Gastroesophageal sphincter (tissue), 4 donors: ENCODE data around the gene CCNI2. TPM values are rescaled to one million over a fixed set of nuclear protein-coding genes. Genes with fewer than 3 reads are reported as not detected.

Source experiments
- ATAC-seq: fragments of 150-250 bp; one replicate; pipeline ENCODE4 v1.9.1; 2016; ENCODE audit warnings: mild to moderate bottlenecking, moderate library complexity
- H3K27ac ChIP-seq, 4 donors: fragments of 200-600 bp; sonication (generic) in 3 of 4; 1 replicate in 3 of 4; 2 replicates in 1 of 4; pipeline ENCODE4 v1.5.1; 2016 to 2019
- H3K27me3 ChIP-seq: fragments of 200-600 bp; sonication (generic); one replicate; pipeline ENCODE4 v1.5.1; 2019
- H3K36me3 ChIP-seq, 2 donors: fragments of 200-600 bp; sonication (generic); one replicate each; pipeline ENCODE4 v1.5.1; 2019; ENCODE audit warnings: control low read depth in 1 of 2
- H3K4me1 ChIP-seq, 3 donors: fragments of 200-600 bp; sonication (generic); 1 replicate in 2 of 3; 2 replicates in 1 of 3; pipeline ENCODE4 v1.5.1; 2016 to 2019; ENCODE audit warnings: control low read depth in 2 of 3
- H3K4me3 ChIP-seq, 2 donors: fragments of 200-600 bp; sonication (generic); one replicate each; pipeline ENCODE4 v1.5.1; 2019; ENCODE audit warnings: mild to moderate bottlenecking in 1 of 2, moderate library complexity in 1 of 2
- H3K9me3 ChIP-seq, 3 donors: fragments of 200-600 bp; sonication (generic); one replicate each; pipeline ENCODE4 v1.5.1; 2017 to 2019; ENCODE audit warnings: control low read depth in 2 of 3
- EP300 ChIP-seq: sonication (generic); formaldehyde crosslinking; IDR thresholded peaks from one replicate; pipeline ENCODE4 v1.6.1; 2017; ENCODE audit warnings: antibody characterized with exemption, mild to moderate bottlenecking
- POLR2A ChIP-seq, 2 donors: fragments of 450-650 bp; IDR thresholded peaks; one replicate each; pipeline ENCODE4 v1.6.1; 2017; ENCODE audit warnings: antibody characterized with exemption in 2 of 2, mild to moderate bottlenecking in 2 of 2, moderate library complexity in 1 of 2
- POLR2AphosphoS5 ChIP-seq: sonication (generic); formaldehyde crosslinking; IDR thresholded peaks from one replicate; pipeline ENCODE4 v1.6.1; 2017; ENCODE audit warnings: antibody characterized with exemption
- WGBS, 2 donors: methylation state at CpG; one replicate each; pipeline ENCODE4 v1.1.5; 2018; ENCODE audit warnings: low coverage in 1 of 2; 5-methylcytosine and 5-hydroxymethylcytosine counted together
- total RNA-seq, 4 donors: library from RNA; depleted of rRNA; stranded (reverse); fragments of >200 nt; gene quantifications; one replicate each; pipeline ENCODE4 v1.1.0, GENCODE V29; 2016
- TF ChIP-seq, protein P1 (sequence below), 4 experiments: fragments of 200-600 bp in 2 of 4; fragments of 450-650 bp in 2 of 4; sonication (generic) in 1 of 4; IDR thresholded peaks; one replicate each; pipeline ENCODE4 v1.5.1; 2017 to 2019; ENCODE audit warnings: antibody characterized with exemption in 4 of 4, mild to moderate bottlenecking in 2 of 4, moderate library complexity in 2 of 4

Gene CCNI2
- total RNA-seq, 4 donors from 2014 or later, result not detected

DNA sequence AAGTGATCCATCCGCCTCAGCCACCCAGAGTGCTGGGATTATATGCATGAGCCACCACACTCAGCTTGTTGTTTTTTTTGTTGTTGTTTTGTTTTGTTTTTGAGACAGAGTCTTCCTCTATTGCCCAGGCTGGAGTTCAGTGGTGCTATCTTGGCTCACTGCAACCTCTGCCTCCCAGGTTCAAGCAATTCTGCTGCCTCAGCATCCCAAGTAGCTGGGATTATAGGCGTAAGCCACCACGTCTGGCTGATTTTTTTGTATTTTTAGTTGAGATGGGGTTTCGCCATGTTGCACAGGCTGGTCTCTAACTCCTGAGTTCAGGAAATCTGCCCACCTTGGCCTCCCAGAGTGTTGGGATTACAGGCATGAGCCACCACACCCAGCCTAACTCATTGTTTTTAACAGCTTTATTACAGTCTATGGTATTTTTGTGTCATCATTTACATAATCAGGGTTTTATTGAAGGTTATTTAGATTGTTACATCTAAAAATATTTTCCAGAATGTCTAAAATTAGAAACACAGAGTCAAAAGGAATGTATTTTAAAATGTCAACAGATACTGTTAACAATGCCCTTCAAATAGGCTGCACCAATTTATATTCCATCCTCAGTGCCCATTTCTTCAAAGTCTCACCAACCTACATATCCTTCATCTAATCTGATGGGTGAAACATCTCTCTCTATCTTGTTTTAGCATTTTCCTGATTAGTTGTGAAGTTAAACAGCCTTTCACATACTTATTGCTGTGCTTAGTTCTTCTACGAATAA, 28.5 kb upstream of the CCNI2 start:
- Histone ChIP-seq H3K36me3 (peaks cover 0 to 17% of the 10 kb centered on the region in 2 donors), H3K9me3 (no peaks in the 10 kb centered on the region), H3K4me1 (peaks cover 0 to 9% (median 0%) of the 10 kb centered on the region in 3 donors), H3K4me3 (no peak overlapping the region), H3K27me3 (no peaks in the 10 kb centered on the region), H3K27ac (no peak overlapping the region)
- 74 to 90% methylated on average over 3 to 5 of the region's 5 CpGs for WGBS, 2 donors
- no peak for TF ChIP-seq POLR2A (IDR thresholded peaks at IDR 0.05)
- no peak for TF ChIP-seq EP300
- TF ChIP-seq, protein P1, sequence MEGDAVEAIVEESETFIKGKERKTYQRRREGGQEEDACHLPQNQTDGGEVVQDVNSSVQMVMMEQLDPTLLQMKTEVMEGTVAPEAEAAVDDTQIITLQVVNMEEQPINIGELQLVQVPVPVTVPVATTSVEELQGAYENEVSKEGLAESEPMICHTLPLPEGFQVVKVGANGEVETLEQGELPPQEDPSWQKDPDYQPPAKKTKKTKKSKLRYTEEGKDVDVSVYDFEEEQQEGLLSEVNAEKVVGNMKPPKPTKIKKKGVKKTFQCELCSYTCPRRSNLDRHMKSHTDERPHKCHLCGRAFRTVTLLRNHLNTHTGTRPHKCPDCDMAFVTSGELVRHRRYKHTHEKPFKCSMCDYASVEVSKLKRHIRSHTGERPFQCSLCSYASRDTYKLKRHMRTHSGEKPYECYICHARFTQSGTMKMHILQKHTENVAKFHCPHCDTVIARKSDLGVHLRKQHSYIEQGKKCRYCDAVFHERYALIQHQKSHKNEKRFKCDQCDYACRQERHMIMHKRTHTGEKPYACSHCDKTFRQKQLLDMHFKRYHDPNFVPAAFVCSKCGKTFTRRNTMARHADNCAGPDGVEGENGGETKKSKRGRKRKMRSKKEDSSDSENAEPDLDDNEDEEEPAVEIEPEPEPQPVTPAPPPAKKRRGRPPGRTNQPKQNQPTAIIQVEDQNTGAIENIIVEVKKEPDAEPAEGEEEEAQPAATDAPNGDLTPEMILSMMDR (IDR thresholded peaks at IDR 0.05), result no peak
- TF ChIP-seq POLR2AphosphoS5, result no peak
- ATAC-seq, result no peak

DNA sequence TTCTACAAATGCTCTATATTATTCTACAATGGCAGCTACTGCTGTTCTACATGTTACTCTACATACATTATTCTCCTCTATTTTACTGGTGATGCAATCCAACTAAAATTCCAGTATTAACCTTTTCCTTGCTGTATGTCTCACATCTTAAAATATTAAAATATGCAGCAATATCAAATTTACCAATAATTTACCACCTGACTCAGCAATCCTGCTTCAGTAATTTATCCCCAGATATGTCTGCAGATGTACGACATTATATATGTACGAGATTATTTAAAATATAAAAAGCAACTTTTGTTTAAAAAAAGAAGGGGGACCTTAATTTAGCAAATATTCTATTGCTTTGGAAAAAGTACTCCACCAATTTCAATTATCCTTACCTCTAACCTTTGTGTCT, 21.5 kb upstream of the CCNI2 start:
- 89 to 98% methylated on average over 2 of the region's 2 CpGs for WGBS, 2 donors
- H3K27me3 ChIP-seq, result no peaks in the 10 kb centered on the region

DNA sequence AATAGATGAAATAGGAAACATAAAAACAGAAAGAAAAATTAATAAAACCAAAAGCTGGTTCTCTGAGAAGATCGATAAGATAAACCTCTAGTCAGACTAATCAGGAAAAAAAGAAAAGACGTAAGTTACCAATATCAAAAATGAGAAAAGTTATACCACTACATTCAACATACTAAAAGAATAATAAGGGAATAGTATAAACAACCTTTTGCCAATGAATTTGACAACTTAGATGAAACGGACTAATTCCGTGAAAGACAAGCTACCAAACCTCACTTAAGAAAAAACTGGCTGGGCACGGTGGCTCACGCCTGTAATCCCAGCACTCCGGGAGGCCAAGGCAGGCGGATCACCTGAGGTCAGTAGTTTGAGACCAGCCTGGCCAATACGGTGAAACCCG, 17.3 kb upstream of the CCNI2 start:
- peaks cover 0 to 30% of the 10 kb centered on the region in 2 donors for H3K36me3 ChIP-seq
- H3K4me3 ChIP-seq, result no peak overlapping the region
- H3K9me3 ChIP-seq, result no peaks in the 10 kb centered on the region
- no peaks in the 10 kb centered on the region for H3K27me3 ChIP-seq
- WGBS, 2 donors, result 95 to 100% methylated on average over 1 to 10 of the region's 10 CpGs
- no peak overlapping the region for H3K27ac ChIP-seq
- no peaks in the 10 kb centered on the region for H3K4me1 ChIP-seq
- ATAC-seq, result no peak
- TF ChIP-seq, protein P1 (IDR thresholded peaks at IDR 0.05), result no peak
- TF ChIP-seq POLR2A (IDR thresholded peaks at IDR 0.05) (no peak), EP300 (no peak), POLR2AphosphoS5 (no peak)

More for the DNA sequence above, 21.5 kb upstream of the CCNI2 start:
- TF ChIP-seq EP300, result no peak
- no peak for TF ChIP-seq POLR2AphosphoS5
- TF ChIP-seq POLR2A (IDR thresholded peaks at IDR 0.05), result no peak
- TF ChIP-seq, protein P1 (IDR thresholded peaks at IDR 0.05), result no peak
- H3K36me3 ChIP-seq, result peaks cover 0 to 24% of the 10 kb centered on the region in 2 donors
- H3K4me3 ChIP-seq, result no peak overlapping the region
- H3K4me1 ChIP-seq, result no peaks in the 10 kb centered on the region
- no peak for ATAC-seq
- no peak overlapping the region for H3K27ac ChIP-seq
- no peaks in the 10 kb centered on the region for H3K9me3 ChIP-seq

DNA sequence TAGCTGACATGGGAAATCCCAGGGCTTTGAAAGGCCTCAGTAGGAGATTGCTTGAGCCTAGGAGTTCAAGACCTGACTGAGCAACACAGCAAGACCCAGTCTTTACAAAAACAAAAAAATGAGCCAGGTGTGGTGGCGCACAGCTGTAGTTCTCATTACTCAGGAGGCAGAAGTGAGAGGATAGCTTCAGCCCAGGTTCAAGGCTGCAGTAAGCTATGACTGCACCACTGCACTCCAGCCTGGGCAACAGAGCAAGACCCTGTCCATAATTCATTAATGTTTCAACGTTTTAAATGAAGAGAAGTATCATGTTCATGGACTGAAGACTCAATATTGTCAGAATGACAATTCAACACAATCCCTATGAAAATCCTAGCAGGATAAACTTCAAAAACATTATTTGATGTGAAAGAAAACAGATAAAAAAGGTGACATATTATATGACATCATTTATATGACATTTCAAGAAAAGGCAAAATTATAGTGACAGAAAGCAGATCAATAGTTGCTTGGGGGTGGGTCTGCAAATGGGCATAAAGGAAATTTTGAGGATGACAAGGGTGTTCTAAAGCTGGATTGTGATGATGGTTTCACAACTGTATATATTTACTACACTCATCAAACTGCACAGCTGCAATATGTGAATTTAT, 13.6 kb upstream of the CCNI2 start:
- WGBS, 2 donors, result 75 to 80% methylated on average over 2 of the region's 2 CpGs
- no peak for ATAC-seq
- TF ChIP-seq EP300, result no peak
- no peak for TF ChIP-seq POLR2AphosphoS5
- TF ChIP-seq POLR2A (IDR thresholded peaks at IDR 0.05), result no peak
- TF ChIP-seq, protein P1 (IDR thresholded peaks at IDR 0.05), result no peak

DNA sequence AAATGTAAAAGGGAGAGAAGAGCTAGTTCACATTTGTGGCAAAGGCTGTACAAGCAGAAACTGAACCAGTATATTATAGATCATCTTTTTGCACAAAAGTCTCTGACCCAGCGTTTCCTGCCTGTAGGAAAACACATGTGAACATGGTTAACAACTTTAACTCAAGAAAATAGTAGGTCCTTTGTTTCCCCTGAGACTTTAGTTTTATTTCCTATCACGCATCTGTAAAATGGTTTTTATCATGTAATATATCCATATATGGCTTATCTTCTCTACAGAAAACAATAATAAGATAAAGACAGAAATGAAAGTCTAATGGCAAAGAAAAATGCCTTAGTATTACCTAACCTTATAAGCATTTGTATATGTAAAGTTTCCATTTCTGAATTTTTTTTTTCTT, 12.5 kb upstream of the CCNI2 start:
- H3K4me1 ChIP-seq, result peaks cover 0 to 18% (median 6%) of the 10 kb centered on the region in 3 donors
- H3K4me3 ChIP-seq, result no peak overlapping the region
- H3K27ac ChIP-seq, result no peak overlapping the region
- no peaks in the 10 kb centered on the region for H3K9me3 ChIP-seq
- TF ChIP-seq POLR2AphosphoS5 (no peak), EP300 (no peak), POLR2A (IDR thresholded peaks at IDR 0.05) (no peak)
- TF ChIP-seq, protein P1 (IDR thresholded peaks at IDR 0.05), result no peak
- H3K27me3 ChIP-seq, result no peaks in the 10 kb centered on the region
- no peak for ATAC-seq
- H3K36me3 ChIP-seq, result peaks cover 0 to 18% of the 10 kb centered on the region in 2 donors
- 75 to 76% methylated on average over 2 of the region's 2 CpGs for WGBS, 2 donors

More for the DNA sequence above, 13.6 kb upstream of the CCNI2 start:
- Histone ChIP-seq H3K27ac (no peak overlapping the region), H3K27me3 (no peaks in the 10 kb centered on the region), H3K9me3 (no peaks in the 10 kb centered on the region), H3K36me3 (peaks cover 0 to 18% of the 10 kb centered on the region in 2 donors), H3K4me1 (peaks cover 0 to 18% (median 6%) of the 10 kb centered on the region in 3 donors), H3K4me3 (no peak overlapping the region)
